ENCODE results near the gene JMJD8. TPM values are rescaled to one million over a fixed set of nuclear protein-coding genes. Genes with fewer than 3 reads are reported as not detected.

The JMJD8 gene
- total RNA-seq, 1 experiment from 2014 or later = 121 TPM

GRCh38 chr16:632486-633335, 51.4 kb downstream of the JMJD8 start:
- RAD21 ChIA-PET (ENCODE audit: low non-redundant PET in 1 of 2, low total read pairs in 2 of 2, uncharacterized antibody in 2 of 2, unreplicated experiment in 2 of 2) = no interaction called here
- POLR2A ChIA-PET = no interaction called here

More at GRCh38 chr16:632486-633335, 51.4 kb downstream of the JMJD8 start:
- peaks cover 15% of the 10 kb centered on the region; the same call in 1 of the 2 replicates for H3K79me2 ChIP-seq (ENCODE audit: insufficient read depth, low read length)
- H3K9ac ChIP-seq (ENCODE audit: low read length) = no peak overlapping the region
- ATAC-seq = no peak
- H3K4me2 ChIP-seq (ENCODE audit: low read length) = no peak overlapping the region
- H4K20me1 ChIP-seq (ENCODE audit: insufficient read depth) = no peaks in the 10 kb centered on the region
- intact Hi-C loops (cut with micrococcal nuclease) = no loop called here
- no peak overlapping the region for H2AFZ ChIP-seq (ENCODE audit: low read depth, low read length, poor library complexity, severe bottlenecking)
- peaks cover 11 to 25% of the 10 kb centered on the region in 2 experiments for H3K4me1 ChIP-seq (ENCODE audit: control insufficient read depth in 1 of 2, insufficient read depth in 2 of 2, low read length in 2 of 2)
- no peak overlapping the region for H3K27ac ChIP-seq (ENCODE audit: low read depth, low read length)
- no peaks in the 10 kb centered on the region for H3K9me2 ChIP-seq (ENCODE audit: insufficient read depth)
- CTCF ChIA-PET = no interaction called here
- no peaks in the 10 kb centered on the region for H3K27me3 ChIP-seq (ENCODE audit: insufficient read depth, low read length)
- no peaks in the 10 kb centered on the region for H3K9me3 ChIP-seq (ENCODE audit: control insufficient read depth in 1 of 2, insufficient read depth in 1 of 2, low read depth in 1 of 2, low read length in 2 of 2)
- BruUV-seq (replicated peaks) = no TSS peak
- H3K4me3 ChIP-seq (replicated peaks in 1 of 2; ENCODE audit: low read depth in 1 of 2, low read length in 2 of 2) = no peak overlapping the region
- no peak for DNase-seq (ENCODE audit: low read depth, low spot score)
- no peaks in the 10 kb centered on the region for H3K36me3 ChIP-seq (ENCODE audit: control insufficient read depth in 1 of 2, insufficient read depth in 2 of 2, low read length in 2 of 2)
- TF ChIP-seq JUND (IDR thresholded peaks at IDR 0.05) (no peak), ZFX (IDR thresholded peaks at IDR 0.05) (no peak), SIN3A (IDR thresholded peaks at IDR 0.05; ENCODE audit: low read depth) (no peak), FOSL1 (IDR thresholded peaks at IDR 0.05; ENCODE audit: low read depth) (no peak)
- TF ChIP-seq, protein P1, sequence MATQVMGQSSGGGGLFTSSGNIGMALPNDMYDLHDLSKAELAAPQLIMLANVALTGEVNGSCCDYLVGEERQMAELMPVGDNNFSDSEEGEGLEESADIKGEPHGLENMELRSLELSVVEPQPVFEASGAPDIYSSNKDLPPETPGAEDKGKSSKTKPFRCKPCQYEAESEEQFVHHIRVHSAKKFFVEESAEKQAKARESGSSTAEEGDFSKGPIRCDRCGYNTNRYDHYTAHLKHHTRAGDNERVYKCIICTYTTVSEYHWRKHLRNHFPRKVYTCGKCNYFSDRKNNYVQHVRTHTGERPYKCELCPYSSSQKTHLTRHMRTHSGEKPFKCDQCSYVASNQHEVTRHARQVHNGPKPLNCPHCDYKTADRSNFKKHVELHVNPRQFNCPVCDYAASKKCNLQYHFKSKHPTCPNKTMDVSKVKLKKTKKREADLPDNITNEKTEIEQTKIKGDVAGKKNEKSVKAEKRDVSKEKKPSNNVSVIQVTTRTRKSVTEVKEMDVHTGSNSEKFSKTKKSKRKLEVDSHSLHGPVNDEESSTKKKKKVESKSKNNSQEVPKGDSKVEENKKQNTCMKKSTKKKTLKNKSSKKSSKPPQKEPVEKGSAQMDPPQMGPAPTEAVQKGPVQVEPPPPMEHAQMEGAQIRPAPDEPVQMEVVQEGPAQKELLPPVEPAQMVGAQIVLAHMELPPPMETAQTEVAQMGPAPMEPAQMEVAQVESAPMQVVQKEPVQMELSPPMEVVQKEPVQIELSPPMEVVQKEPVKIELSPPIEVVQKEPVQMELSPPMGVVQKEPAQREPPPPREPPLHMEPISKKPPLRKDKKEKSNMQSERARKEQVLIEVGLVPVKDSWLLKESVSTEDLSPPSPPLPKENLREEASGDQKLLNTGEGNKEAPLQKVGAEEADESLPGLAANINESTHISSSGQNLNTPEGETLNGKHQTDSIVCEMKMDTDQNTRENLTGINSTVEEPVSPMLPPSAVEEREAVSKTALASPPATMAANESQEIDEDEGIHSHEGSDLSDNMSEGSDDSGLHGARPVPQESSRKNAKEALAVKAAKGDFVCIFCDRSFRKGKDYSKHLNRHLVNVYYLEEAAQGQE (IDR thresholded peaks at IDR 0.05; ENCODE audit: low read depth) = no peak

Measured in HCT116 (cell line).